GM19099 (cell line): ENCODE results near the gene SLCO3A1.

Experiments used
- POLR2A ChIP-seq: IDR thresholded peaks from 3 replicates; pipeline ENCODE4 v1.6.1; 2011; ENCODE audit warnings: low read depth; ENCODE audit not compliant: insufficient read length; ENCODE audit errors: extremely low read depth

Gene SLCO3A1

DNA sequence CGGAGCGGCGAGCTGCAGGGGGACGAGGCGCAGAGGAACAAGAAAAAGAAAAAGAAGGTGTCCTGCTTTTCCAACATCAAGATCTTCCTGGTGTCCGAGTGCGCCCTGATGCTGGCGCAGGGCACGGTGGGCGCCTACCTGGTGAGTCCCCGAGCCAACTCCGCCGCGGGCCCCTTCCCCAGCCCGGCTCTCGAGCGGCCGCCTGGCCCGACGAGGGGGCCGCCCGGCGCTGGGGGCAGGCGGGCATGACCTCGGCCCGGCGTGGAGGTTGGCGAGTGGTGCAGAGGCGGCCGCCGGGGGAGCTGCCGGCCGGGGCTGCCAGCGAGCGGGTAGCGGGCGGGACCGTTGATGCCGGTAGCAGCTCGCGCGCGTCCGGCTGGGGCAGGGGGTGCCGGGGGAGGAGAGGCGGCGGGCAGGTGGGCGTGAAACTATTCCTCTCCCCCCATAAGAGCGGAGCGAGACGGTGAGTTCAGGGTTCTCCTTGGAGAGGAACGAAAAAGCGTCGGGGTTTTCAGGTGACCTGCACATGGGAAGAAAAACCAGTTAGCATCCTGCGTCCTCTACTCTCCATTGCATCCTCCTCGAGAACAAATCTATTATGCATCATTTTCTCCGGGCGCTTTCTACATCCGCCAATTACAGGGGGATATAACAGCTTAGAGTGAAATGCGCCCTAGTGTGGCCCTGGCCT is 585 bp downstream of the SLCO3A1 start:
- no peak for TF ChIP-seq POLR2A

DNA sequence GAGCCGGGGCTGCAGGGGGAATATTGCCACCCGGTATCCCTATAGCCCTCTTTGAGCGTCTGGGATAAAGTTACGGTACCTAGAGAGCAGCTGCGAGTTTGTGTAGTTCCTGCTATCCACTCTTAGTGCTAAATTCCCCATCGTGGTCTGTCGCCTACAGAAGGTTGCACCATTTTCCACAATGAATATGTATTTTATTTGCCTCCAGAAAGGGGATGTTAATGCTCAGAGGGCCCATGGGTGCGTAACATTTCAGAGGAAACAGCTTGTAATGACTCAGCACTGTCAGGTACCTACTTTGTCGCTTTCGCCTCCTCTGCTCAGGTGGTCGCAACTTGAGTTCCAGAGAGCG is 1.1 kb downstream of the SLCO3A1 start:
- no peak for TF ChIP-seq POLR2A

DNA sequence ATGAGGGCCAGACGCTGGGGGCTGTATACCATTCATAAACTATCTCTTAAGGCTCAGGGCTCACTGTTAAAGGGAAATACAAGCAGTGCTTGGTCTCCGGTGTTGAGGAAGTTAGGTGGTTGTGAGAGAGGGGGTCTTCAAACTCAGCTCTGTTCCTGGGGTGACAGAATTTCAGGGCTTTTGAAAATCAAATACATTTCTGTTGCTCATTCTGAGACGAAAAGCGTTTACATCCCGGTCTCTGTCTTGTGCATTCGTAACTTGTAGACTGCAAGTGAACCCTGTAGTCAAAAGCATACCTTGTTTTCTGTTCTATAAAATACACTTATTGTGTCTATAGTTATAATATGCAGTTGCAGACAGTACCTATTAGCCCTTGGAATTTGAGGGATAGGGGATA is 1.7 kb downstream of the SLCO3A1 start:
- no peak for TF ChIP-seq POLR2A

DNA sequence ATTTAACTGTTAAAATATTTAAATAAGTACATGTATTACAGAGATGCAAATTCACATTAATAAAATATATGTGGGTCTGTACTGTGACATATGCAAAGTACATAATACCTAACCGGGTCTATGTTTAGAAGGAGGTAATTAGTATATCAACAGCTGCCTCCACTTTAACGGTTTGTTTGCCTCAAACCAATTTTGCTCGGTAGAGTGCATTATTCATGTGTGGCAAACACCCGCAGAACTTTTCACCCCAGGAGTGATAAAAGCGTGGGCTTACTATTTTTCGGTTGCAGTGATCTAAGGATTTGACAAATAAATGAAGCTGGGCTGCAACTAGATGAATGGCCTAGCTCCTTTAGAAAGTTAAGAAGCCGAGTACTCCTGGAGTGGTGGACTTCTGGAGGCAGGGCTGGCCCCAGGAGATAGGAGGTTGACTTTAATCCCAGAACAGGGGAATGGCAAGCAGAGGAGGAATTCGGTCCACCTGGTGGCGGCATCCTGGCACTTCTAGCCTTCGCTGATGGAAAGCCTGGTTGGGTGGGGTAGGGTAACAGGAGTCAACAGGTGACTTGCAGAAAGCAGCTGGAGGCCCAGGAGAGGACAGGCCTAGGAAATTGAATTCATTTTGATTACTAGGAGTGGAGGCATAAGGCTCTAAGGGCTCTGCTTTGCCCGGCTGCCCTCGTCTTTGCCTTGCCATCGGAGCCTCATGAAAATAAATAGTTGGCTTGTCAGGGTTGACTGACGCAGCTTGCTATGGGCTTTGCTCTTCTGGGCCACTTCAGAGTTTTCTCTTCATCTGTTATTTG is 2.4 kb downstream of the SLCO3A1 start:
- TF ChIP-seq POLR2A, result no peak

DNA sequence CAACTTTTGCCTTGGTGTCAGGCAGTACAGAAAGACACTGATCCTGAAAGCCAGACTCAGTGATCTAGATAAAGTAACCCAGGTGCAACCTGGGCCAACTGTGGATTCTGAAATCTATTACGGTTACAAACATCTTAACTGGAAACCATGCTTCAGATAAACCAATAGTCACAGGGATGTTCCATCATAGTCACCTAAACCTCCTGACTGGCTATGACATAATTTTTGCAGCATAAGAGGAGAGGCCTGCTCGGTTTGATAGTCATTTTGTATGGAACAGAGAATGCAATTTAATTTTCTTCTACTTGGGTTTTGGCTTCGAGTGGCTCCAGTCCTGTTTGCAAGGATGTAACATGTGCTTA is 3.7 kb downstream of the SLCO3A1 start:
- no peak for TF ChIP-seq POLR2A

DNA sequence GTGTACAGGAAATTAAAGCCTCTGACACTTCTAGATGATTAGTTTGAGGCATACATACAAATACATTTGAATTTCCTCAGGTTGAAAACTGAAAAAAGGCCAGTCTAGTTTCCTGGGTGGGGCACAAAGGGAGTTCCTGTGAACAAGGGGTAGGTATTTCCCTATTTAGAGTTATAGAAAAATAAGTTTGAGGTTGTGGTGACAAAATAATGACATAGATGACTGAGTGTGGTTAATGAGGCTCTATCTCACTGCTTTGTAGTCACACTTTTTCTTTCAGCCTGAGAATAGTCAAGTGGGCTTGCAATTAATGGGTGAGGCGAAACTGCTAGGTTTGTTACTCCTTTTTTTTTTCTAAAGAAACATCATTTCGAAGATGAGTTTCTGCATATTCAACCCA is 4.3 kb downstream of the SLCO3A1 start:
- TF ChIP-seq POLR2A, result no peak

DNA sequence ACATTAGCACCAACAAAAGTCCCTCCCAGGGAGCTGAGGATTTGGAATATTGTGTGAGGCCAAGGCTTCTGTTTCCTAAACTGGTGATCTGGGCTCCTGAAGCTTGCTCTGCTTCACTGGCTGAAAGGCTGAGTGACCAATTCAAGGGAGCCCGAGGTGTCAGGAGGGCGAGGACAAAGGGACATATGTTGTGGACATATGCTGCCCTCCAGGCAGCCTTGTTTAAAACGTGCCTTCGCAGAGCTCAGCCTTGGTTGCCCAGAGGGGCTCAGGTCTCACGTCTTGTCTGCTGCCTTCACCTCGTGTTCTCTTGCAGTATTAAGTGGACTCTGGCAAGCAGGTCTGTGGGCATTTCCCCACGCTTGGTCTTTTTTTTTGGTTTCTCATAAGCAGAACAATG is 7.0 kb downstream of the SLCO3A1 start:
- TF ChIP-seq POLR2A, result no peak

DNA sequence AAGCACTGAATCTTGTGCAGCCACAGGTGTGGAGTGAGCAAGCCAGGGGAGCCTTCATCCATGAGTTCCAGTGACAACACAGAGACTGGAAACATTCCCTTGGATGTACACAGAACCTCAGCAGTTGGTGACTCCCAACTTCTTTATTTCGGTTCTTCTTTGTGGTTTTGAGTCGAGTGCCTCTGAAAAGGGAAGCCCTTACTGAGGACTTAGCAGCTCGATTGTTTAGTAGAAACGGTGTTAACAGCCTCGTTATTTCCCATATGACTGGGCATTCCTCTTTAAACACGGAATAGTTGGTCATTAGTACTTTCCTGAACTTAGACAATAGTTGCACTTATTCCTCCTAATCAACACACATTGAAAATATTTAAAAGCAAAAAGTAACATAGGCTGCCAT is 7.7 kb downstream of the SLCO3A1 start:
- no peak for TF ChIP-seq POLR2A

DNA sequence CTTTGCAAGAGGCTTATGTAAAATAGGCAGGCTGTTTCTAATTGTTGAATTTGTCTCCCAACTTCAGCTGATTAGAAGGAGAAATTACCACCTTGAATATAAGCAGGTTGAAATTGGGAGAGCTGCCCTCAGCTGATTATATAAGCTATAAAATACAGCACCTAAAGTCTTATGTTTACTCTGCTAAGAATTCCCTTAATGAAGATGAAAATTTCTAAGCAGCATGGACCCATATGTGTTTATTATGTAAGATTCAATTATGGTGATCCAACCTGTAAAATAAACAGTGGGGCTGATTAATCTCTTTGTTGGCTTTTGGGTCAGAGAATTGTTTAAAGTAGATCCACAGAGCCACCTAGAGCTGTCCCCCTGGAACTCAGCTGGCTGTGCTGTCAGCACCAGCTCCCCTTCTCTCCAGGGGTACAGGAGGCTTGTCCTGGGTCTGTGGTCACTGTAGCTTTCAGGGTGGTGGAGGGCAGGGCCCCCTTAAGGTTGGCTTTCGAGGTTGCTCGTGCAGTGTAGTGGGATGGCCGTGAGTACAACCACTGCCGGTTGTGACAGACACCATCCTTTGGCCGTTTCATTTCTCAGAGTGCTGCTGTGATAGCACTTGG is 9.5 kb downstream of the SLCO3A1 start:
- no peak for TF ChIP-seq POLR2A

DNA sequence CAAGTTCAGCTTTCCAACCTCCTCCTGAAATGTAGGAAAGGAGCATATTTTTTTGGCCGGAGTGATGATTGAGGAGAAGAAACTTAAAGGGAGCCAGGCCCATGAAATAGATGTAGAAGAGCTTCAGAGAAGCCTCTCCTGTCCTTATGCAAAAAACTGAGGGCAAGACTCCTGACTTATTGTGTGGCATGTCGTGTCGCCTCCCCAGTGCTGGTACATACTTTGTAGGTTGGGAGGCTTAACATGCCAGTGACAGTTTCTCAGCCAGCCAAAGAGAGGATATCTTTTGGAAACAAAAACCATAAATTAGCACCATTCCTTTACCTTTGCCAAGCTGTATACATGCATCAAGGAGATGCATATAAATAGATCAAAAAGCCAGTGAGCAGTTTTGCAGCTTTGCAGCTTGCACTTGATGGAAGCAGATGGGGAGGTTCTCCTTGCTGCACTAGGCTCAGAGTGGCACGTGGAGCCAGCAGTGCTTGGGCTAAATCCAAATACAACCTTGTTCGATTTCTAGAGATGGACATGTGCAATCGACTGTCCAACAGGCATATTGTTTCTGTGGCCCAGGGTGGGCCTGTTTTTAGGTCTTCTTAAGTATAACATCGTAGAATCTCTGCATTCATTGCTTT is 10.2 kb downstream of the SLCO3A1 start:
- no peak for TF ChIP-seq POLR2A

DNA sequence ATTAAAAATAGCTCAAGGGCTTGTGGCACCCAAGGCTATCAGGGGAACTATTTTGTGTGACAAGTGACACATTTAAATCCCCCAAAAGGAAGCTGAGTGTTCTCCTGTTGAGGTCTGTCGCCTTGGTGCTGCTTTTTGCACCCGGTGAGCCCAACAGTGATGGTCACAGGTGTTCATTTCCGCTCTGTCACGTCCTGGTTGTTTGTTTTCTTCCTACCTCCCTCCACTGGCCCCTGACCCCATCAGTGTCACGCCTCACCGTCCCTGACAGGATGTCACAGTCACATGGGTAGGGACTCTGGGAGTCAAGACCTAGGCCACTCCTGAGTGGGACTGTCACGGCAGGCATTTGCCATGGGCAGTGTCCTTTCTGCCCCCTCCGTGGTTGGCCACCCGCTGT is 11.2 kb downstream of the SLCO3A1 start:
- no peak for TF ChIP-seq POLR2A

DNA sequence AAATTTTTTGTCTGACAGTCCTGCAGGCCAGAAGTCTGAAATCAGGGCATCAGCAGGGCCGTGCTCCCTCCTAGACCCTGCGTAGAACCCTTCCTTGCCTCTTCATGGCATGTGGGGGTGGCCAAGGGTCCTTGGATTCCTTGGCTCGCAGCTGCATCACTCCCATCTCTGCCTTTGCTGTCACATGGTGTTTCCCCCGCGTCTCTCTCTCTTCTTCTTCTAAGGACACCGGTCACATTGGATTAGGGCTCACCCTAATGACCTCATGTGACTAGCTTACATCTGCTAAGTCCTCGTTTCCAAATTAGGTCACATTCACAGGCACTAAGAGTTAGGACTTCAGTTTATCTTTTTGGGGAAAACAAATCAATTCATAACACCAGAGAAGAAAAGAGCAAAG is 12.0 kb downstream of the SLCO3A1 start:
- no peak for TF ChIP-seq POLR2A

DNA sequence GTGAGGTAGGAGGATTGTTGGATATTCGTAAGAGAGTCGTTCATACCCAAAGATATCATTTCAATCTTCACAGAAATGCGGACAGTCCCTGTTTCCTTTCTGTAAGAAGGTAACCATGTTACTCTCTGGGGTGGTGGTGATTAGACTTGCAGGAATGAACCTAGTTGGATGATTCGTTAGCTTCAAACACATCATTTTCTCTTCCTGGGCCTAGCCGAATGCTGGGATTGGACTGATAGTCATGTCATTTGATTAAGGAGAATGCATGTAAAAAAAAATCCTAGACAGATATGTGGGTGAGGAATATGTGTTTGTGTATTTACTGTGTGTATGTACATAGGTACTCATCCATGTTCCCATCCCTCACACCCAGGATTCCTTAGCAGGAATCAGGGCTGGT is 12.4 kb downstream of the SLCO3A1 start:
- TF ChIP-seq POLR2A, result no peak

DNA sequence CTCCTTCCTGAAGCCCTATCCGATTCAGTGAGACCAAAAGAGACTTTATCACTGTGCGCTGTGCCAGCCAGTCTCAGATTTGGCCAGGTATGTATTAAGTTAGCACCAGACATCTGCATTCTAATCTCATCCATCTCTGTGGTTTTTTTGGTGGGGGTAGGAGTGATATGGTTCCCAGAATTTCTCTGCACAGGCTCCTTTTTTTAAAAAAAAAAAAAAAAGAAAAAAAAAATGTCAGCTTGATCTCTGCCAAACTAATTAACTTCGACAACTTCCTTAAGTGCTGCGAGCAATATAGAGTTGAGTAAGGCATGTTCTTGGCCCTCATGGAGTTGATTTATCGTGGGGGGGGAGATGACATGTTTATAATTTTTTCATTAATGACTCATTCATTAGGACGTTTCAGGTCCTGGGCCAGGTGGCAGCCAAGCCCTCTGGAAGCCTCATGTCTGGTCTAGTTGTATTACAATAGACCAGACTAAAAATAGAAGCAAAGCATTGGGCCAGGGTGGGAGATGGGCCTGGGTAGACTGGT is 12.9 kb downstream of the SLCO3A1 start:
- TF ChIP-seq POLR2A, result no peak

DNA sequence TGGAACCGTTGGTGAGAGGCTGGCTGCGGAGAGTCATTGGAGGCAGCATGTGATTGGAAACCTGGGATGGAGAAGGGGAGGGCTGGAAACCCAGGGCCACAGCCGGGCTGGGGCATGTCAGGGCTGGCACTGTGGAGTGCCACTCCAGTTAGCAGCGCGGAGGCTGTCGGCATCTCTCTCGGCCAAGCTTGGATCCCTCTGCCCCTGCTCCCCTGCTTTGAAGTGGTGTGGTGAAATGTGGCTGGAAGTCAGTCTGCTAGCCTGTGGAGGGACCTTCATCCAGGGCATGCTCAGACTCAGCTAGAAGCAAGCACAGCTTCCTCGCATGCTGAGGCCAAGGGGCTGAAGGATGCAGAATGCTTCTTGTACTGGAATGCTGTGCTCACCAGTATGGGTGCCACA is 13.5 kb downstream of the SLCO3A1 start:
- no peak for TF ChIP-seq POLR2A
